Measurements from ENCODE around the gene AIG1. TPM values are rescaled to one million over a fixed set of nuclear protein-coding genes. Genes with fewer than 3 reads are reported as not detected.

AIG1 gene
- total RNA-seq, 1 donor from 2014 or later = 14.3 TPM

DNA sequence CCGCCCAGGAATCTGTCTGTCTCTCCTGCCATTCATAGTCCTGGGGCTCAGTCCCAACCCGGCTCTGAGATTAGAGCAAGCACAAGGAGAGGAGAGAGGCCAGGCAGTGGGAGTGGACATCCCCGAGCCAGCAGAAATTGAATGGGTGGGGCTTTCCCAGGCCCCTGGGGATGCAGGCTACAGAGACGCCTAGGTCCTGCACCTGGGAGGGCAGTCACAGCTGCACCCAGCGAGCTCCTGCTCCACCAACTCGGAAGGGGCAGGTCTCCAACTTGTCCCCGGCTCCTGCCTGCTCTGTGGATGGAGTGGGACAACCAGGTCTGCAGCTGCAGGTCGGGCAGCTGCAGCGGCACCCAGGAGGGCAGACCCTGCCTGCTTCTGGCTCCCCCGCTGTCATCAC, 11.1 kb upstream of the AIG1 start:
- Mint-ChIP-seq H3K4me1 (ENCODE audit: low read depth, unreplicated experiment) (no peaks in the 10 kb centered on the region), H3K36me3 (ENCODE audit: unreplicated experiment) (no peaks in the 10 kb centered on the region), H3K9me3 (ENCODE audit: unreplicated experiment) (no peaks in the 10 kb centered on the region), H3K27ac (ENCODE audit: unreplicated experiment) (no peak overlapping the region), H3K27me3 (ENCODE audit: unreplicated experiment) (no peaks in the 10 kb centered on the region), H3K4me3 (ENCODE audit: unreplicated experiment) (no peak overlapping the region)
- TF ChIP-seq, protein P1, sequence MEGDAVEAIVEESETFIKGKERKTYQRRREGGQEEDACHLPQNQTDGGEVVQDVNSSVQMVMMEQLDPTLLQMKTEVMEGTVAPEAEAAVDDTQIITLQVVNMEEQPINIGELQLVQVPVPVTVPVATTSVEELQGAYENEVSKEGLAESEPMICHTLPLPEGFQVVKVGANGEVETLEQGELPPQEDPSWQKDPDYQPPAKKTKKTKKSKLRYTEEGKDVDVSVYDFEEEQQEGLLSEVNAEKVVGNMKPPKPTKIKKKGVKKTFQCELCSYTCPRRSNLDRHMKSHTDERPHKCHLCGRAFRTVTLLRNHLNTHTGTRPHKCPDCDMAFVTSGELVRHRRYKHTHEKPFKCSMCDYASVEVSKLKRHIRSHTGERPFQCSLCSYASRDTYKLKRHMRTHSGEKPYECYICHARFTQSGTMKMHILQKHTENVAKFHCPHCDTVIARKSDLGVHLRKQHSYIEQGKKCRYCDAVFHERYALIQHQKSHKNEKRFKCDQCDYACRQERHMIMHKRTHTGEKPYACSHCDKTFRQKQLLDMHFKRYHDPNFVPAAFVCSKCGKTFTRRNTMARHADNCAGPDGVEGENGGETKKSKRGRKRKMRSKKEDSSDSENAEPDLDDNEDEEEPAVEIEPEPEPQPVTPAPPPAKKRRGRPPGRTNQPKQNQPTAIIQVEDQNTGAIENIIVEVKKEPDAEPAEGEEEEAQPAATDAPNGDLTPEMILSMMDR (IDR thresholded peaks at IDR 0.05; ENCODE audit: partially characterized antibody, unreplicated experiment) = no peak
- no peak for DNase-seq

DNA sequence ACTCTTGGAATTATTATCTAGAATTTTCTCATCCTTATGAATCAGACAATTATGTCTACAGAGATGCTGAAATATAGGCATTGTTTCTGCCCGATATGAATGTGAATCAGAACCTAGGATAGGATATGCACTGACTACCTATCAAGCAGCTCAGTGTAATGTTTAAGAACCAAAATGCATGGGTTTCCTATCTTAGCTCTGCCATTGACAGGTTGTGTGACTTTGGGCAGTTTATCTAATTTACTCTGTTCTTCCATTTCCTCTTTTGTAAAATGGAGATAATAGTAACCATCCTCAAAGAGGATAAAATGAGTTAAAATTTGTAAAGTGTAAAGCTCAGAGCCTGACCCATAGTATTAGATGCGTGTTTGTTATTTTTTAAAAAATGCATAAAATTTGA, 10.2 kb upstream of the AIG1 start:
- Mint-ChIP-seq H3K27me3 (ENCODE audit: unreplicated experiment) (no peaks in the 10 kb centered on the region), H3K27ac (ENCODE audit: unreplicated experiment) (no peak overlapping the region), H3K4me3 (ENCODE audit: unreplicated experiment) (no peak overlapping the region), H3K9me3 (ENCODE audit: unreplicated experiment) (no peaks in the 10 kb centered on the region), H3K36me3 (ENCODE audit: unreplicated experiment) (no peaks in the 10 kb centered on the region), H3K4me1 (ENCODE audit: low read depth, unreplicated experiment) (no peaks in the 10 kb centered on the region)
- no peak for DNase-seq
- TF ChIP-seq, protein P1 (IDR thresholded peaks at IDR 0.05; ENCODE audit: partially characterized antibody, unreplicated experiment) = no peak

DNA sequence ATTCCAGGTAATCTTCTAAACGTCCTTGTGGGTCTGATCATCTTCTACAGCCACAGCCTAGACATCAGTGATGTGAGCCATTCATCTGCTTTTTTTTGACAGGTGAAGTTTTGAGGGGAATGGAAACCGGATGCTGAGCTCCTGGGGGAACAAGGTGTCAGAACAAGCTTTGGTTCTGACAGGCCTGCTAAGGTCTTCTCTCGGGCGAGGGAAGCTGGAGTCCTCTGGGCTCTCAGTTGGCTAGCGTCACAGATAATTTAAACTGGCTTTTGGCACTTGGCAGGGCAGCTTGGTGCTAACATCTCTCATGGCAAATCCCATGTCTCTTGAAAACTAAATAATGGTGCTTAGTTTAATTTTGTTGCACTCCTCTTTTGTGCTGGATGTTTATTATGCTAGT, 8.4 kb upstream of the AIG1 start:
- no peak overlapping the region for H3K27ac Mint-ChIP-seq (ENCODE audit: unreplicated experiment)
- H3K4me1 Mint-ChIP-seq (ENCODE audit: low read depth, unreplicated experiment) = no peaks in the 10 kb centered on the region
- H3K4me3 Mint-ChIP-seq (ENCODE audit: unreplicated experiment) = no peak overlapping the region
- no peaks in the 10 kb centered on the region for H3K36me3 Mint-ChIP-seq (ENCODE audit: unreplicated experiment)
- DNase-seq = no peak
- H3K9me3 Mint-ChIP-seq (ENCODE audit: unreplicated experiment) = no peaks in the 10 kb centered on the region
- TF ChIP-seq, protein P1 (IDR thresholded peaks at IDR 0.05; ENCODE audit: partially characterized antibody, unreplicated experiment) = no peak
- H3K27me3 Mint-ChIP-seq (ENCODE audit: unreplicated experiment) = no peaks in the 10 kb centered on the region

DNA sequence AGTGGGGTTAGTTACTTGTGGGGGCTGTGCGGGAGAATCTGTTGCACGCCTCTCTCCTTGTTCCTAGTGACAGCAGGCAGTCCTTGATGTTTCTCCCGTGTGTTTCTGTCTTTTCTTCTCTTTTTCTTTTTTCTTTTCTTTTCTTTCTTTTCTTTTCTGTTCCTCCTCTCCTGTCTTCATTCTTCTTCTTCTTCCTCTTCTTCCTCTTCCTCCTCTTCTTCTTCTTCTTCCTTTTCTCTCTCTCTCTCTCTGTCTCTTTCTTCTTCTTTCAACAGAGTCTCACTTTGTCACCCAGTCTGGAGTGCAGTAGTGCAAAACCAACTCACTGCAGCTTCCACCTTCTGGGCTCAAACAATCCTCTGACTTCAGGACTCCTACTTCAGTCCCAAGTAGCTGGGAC, 6.8 kb upstream of the AIG1 start:
- Mint-ChIP-seq H3K27me3 (ENCODE audit: unreplicated experiment) (no peaks in the 10 kb centered on the region), H3K4me1 (ENCODE audit: low read depth, unreplicated experiment) (no peaks in the 10 kb centered on the region), H3K9me3 (ENCODE audit: unreplicated experiment) (no peaks in the 10 kb centered on the region), H3K4me3 (ENCODE audit: unreplicated experiment) (no peak overlapping the region), H3K36me3 (ENCODE audit: unreplicated experiment) (no peaks in the 10 kb centered on the region), H3K27ac (ENCODE audit: unreplicated experiment) (no peak overlapping the region)
- no peak for DNase-seq
- TF ChIP-seq, protein P1 (IDR thresholded peaks at IDR 0.05; ENCODE audit: partially characterized antibody, unreplicated experiment) = no peak

DNA sequence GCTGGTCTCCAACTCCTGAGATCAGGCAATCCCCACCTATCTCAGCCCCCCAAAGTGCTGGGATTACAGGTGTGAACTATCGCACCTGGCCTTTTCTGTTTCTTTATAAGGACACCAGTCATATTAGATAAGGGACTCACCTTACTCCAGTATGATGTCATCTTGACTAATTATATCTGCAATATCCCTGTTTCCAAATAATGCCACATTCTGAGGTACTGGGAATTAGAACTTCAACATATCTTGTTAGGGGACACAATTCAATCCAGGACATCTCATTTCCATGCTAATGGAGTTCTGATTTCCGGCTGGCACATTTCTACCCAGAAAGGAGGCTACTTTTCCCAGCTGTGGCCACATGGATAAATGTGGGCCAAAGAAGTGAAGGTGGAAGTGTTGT, 6.4 kb upstream of the AIG1 start:
- Mint-ChIP-seq H3K27me3 (ENCODE audit: unreplicated experiment) (no peaks in the 10 kb centered on the region), H3K27ac (ENCODE audit: unreplicated experiment) (no peak overlapping the region), H3K4me3 (ENCODE audit: unreplicated experiment) (no peak overlapping the region), H3K36me3 (ENCODE audit: unreplicated experiment) (no peaks in the 10 kb centered on the region), H3K4me1 (ENCODE audit: low read depth, unreplicated experiment) (no peaks in the 10 kb centered on the region), H3K9me3 (ENCODE audit: unreplicated experiment) (no peaks in the 10 kb centered on the region)
- no peak for DNase-seq
- TF ChIP-seq, protein P1 (IDR thresholded peaks at IDR 0.05; ENCODE audit: partially characterized antibody, unreplicated experiment) = no peak
